Adipocyte (in vitro differentiated cells): ENCODE data around the gene GJA4.

Source experiments
- DNase-seq: peaks from one replicate; pipeline ENCODE4 v3.0.0-alpha.2; 2015; ENCODE audit warnings: low read depth
- H3K27me3 ChIP-seq: replicated peaks from 2 replicates; pipeline ENCODE4 v1.7.0; 2013; ENCODE audit warnings: mild to moderate bottlenecking, low read length, moderate library complexity; ENCODE audit not compliant: control insufficient read depth, insufficient read depth
- H3K36me3 ChIP-seq: 2 replicates; pipeline ENCODE4 v1.7.0; 2013; ENCODE audit warnings: low read length, mild to moderate bottlenecking, moderate library complexity; ENCODE audit not compliant: control insufficient read depth, insufficient read depth, severe bottlenecking
- H3K4me1 ChIP-seq: 2 replicates; pipeline ENCODE4 v1.7.0; 2013; ENCODE audit warnings: mild to moderate bottlenecking, low read length, moderate library complexity; ENCODE audit not compliant: control insufficient read depth, insufficient read depth
- H3K4me3 ChIP-seq: 2 replicates; pipeline ENCODE4 v1.7.0; 2013; ENCODE audit warnings: mild to moderate bottlenecking, low read length, moderate library complexity
- H3K9ac ChIP-seq: 2 replicates; pipeline ENCODE4 v1.7.0; 2013; ENCODE audit warnings: mild to moderate bottlenecking, low read length, moderate library complexity
- H3K9me3 ChIP-seq: 2 replicates; pipeline ENCODE4 v1.7.0; 2013; ENCODE audit warnings: mild to moderate bottlenecking, low read length, moderate library complexity; ENCODE audit not compliant: control insufficient read depth

GJA4 gene

GRCh38 chr1:34755961-34756360 is 36.8 kb upstream of the GJA4 start:
- Histone ChIP-seq H3K36me3 (no peaks in the 10 kb centered on the region), H3K4me3 (no peak overlapping the region), H3K9me3 (peaks cover 3% of the 10 kb centered on the region), H3K9ac (no peak overlapping the region), H3K27me3 (peaks cover 16% of the 10 kb centered on the region), H3K4me1 (no peaks in the 10 kb centered on the region)
- no peak for DNase-seq

GRCh38 chr1:34757386-34757785 is 35.4 kb upstream of the GJA4 start:
- Histone ChIP-seq H3K4me1 (no peaks in the 10 kb centered on the region), H3K4me3 (no peak overlapping the region), H3K9me3 (peaks cover 3% of the 10 kb centered on the region), H3K36me3 (no peaks in the 10 kb centered on the region), H3K9ac (no peak overlapping the region), H3K27me3 (peaks cover 20% of the 10 kb centered on the region)
- DNase-seq, result no peak

- no peaks in the 10 kb centered on the region for H3K36me3 ChIP-seq
- no peak for DNase-seq
- no peaks in the 10 kb centered on the region for H3K4me1 ChIP-seq
- peaks cover 16% of the 10 kb centered on the region for H3K27me3 ChIP-seq
- no peak overlapping the region for H3K4me3 ChIP-seq
- H3K9ac ChIP-seq, result no peak overlapping the region
- H3K9me3 ChIP-seq, result no peaks in the 10 kb centered on the region
Observed at GRCh38 chr1:34758751-34759150, 34.0 kb upstream of the GJA4 start.

- Histone ChIP-seq H3K4me1 (no peaks in the 10 kb centered on the region), H3K9ac (no peak within 1 kb of the TSS), H3K4me3 (no peak within 1 kb of the TSS), H3K27me3 (peaks cover 16% of the 10 kb centered on the region), H3K9me3 (no peaks in the 10 kb centered on the region), H3K36me3 (no peaks in the 10 kb centered on the region)
- no peak for DNase-seq
Observed at GRCh38 chr1:34759503-34760357, 33.1 kb upstream of the GJA4 start, which contains the start of gene GJB4. TSS of gene GJB4 (plus strand) at chr1:34759740. CDS start at chr1:34761255, 1,515 bp downstream.

GRCh38 chr1:34761176-34761761 is 31.5 kb upstream of the GJA4 start:
- Histone ChIP-seq H3K9me3 (no peaks in the 10 kb centered on the region), H3K9ac (no peak overlapping the region), H3K4me1 (no peaks in the 10 kb centered on the region), H3K4me3 (no peak overlapping the region), H3K27me3 (peaks cover 21% of the 10 kb centered on the region), H3K36me3 (no peaks in the 10 kb centered on the region)
- no peak for DNase-seq

- Histone ChIP-seq H3K4me3 (no peak overlapping the region), H3K36me3 (no peaks in the 10 kb centered on the region), H3K4me1 (no peaks in the 10 kb centered on the region), H3K9me3 (no peaks in the 10 kb centered on the region), H3K9ac (no peak overlapping the region), H3K27me3 (peaks cover 20% of the 10 kb centered on the region)
- DNase-seq, result no peak
Observed at GRCh38 chr1:34761776-34762307, 31.0 kb upstream of the GJA4 start.

GRCh38 chr1:34762474-34763141 is 30.2 kb upstream of the GJA4 start:
- no peak overlapping the region for H3K4me3 ChIP-seq
- no peaks in the 10 kb centered on the region for H3K36me3 ChIP-seq
- H3K9me3 ChIP-seq, result no peaks in the 10 kb centered on the region
- H3K9ac ChIP-seq, result no peak overlapping the region
- no peak for DNase-seq
- H3K4me1 ChIP-seq, result no peaks in the 10 kb centered on the region
- H3K27me3 ChIP-seq, result peaks cover 12% of the 10 kb centered on the region

- Histone ChIP-seq H3K4me1 (no peaks in the 10 kb centered on the region), H3K9ac (no peak overlapping the region), H3K36me3 (no peaks in the 10 kb centered on the region), H3K9me3 (no peaks in the 10 kb centered on the region), H3K27me3 (peaks cover 9% of the 10 kb centered on the region), H3K4me3 (no peak overlapping the region)
- no peak for DNase-seq
Observed at GRCh38 chr1:34763142-34763781, 29.5 kb upstream of the GJA4 start.

- H3K4me1 ChIP-seq, result no peaks in the 10 kb centered on the region
- no peak overlapping the region for H3K9ac ChIP-seq
- H3K4me3 ChIP-seq, result no peak overlapping the region
- H3K27me3 ChIP-seq, result peaks cover 11% of the 10 kb centered on the region
- no peak for DNase-seq
- H3K9me3 ChIP-seq, result no peaks in the 10 kb centered on the region
- H3K36me3 ChIP-seq, result no peaks in the 10 kb centered on the region
Observed at GRCh38 chr1:34768856-34769255, 23.9 kb upstream of the GJA4 start.

- Histone ChIP-seq H3K4me1 (no peaks in the 10 kb centered on the region), H3K9ac (no peak overlapping the region), H3K9me3 (no peaks in the 10 kb centered on the region), H3K27me3 (peaks cover 17% of the 10 kb centered on the region), H3K4me3 (no peak overlapping the region), H3K36me3 (no peaks in the 10 kb centered on the region)
- no peak for DNase-seq
Observed at GRCh38 chr1:34770891-34771504, 21.8 kb upstream of the GJA4 start.
